ENCODE results near the gene FOXP1. TPM values are rescaled to one million over a fixed set of nuclear protein-coding genes. Genes with fewer than 3 reads are reported as not detected.

Gene FOXP1
- total RNA-seq, 1 experiment from 2014 or later: 75.3 TPM

- H2BK5ac ChIP-seq (ENCODE audit: insufficient read length, low read length): no peak overlapping the region
- no peaks in the 10 kb centered on the region for H3K27me3 ChIP-seq (ENCODE audit: insufficient read depth, low read length)
- H3K23me2 ChIP-seq (ENCODE audit: insufficient read length, low read depth, low read length, poor library complexity, severe bottlenecking): no peaks in the 10 kb centered on the region
- no peak overlapping the region for H2BK120ac ChIP-seq (ENCODE audit: low read depth, low read length, poor library complexity, severe bottlenecking)
- no peak overlapping the region for H2AK5ac ChIP-seq (ENCODE audit: insufficient read length, low read length)
- H3K18ac ChIP-seq (ENCODE audit: insufficient read length, low read depth, low read length): no peak overlapping the region
- no peak overlapping the region for H4K8ac ChIP-seq (replicated peaks; ENCODE audit: insufficient read length, low read depth, low read length)
- no peak overlapping the region for H2AFZ ChIP-seq (ENCODE audit: low read length)
- no peak overlapping the region for H3K56ac ChIP-seq (ENCODE audit: insufficient read length, low read depth, low read length)
- no CpG with 5 or more reads among the region's 1 CpG for WGBS (ENCODE audit: extremely low coverage, insufficient read length, low lambda C conversion rate)
- Mint-ChIP-seq H3K27ac (no peak overlapping the region), H3K9me3 (peaks cover 4 to 7% of the 10 kb centered on the region in 2 experiments; a peak in 4 of 5 replicates), H3K27me3 (ENCODE audit: low read depth) (no peaks in the 10 kb centered on the region), H3K4me3 (no peak overlapping the region), H3K36me3 (ENCODE audit: insufficient read depth in 1 of 3, low read depth in 3 of 3) (peaks cover 9 to 20% (median 12%) of the 10 kb centered on the region in 3 experiments; a peak in 6 of 7 replicates), H3K4me1 (peaks cover 26 to 27% of the 10 kb centered on the region in 2 experiments)
- H3K4ac ChIP-seq (ENCODE audit: low read depth, low read length): no peak overlapping the region
- H3K4me1 ChIP-seq (ENCODE audit: insufficient read depth, low read length): peaks cover 2% of the 10 kb centered on the region; the same call in 1 of the 2 replicates
- no peak overlapping the region for H3K4me2 ChIP-seq (ENCODE audit: insufficient read depth, insufficient read length, low read length)
- no peak for TF ChIP-seq CTCF (conservative IDR thresholded peaks at IDR 0.05)
- no peak overlapping the region for H3K23ac ChIP-seq (ENCODE audit: insufficient read length, low read depth, low read length)
- no peak overlapping the region for H3T11ph ChIP-seq (ENCODE audit: low read length)
- no peak overlapping the region for H2BK20ac ChIP-seq (ENCODE audit: low read depth, low read length, poor library complexity, severe bottlenecking)
- H4K91ac ChIP-seq (ENCODE audit: insufficient read length, low read depth, low read length): no peak overlapping the region
- no peak overlapping the region for H3K27ac ChIP-seq (ENCODE audit: insufficient read length, low read depth, low read length)
- no peaks in the 10 kb centered on the region for H3K79me2 ChIP-seq (ENCODE audit: insufficient read depth, low read length)
- no peaks in the 10 kb centered on the region for H3K9me3 ChIP-seq (ENCODE audit: control insufficient read depth, low read depth, low read length)
- DNase-seq: no peak
- H4K20me1 ChIP-seq (ENCODE audit: control insufficient read depth, insufficient read depth, insufficient read length): no peaks in the 10 kb centered on the region
- H4K5ac ChIP-seq (ENCODE audit: insufficient read length, low read depth, low read length): no peak overlapping the region
- H2BK15ac ChIP-seq (ENCODE audit: low read depth, low read length): no peak overlapping the region
- no peak overlapping the region for H2BK12ac ChIP-seq (ENCODE audit: insufficient read length, low read depth, low read length)
- H3K9ac ChIP-seq (ENCODE audit: extremely low read depth, insufficient read length, low read length): no peak overlapping the region
- no peak overlapping the region for H3K14ac ChIP-seq (ENCODE audit: insufficient read depth, low read length)
- H3K79me1 ChIP-seq (ENCODE audit: insufficient read depth, low read depth, low read length, poor library complexity, severe bottlenecking): no peaks in the 10 kb centered on the region
Measured at GRCh38 chr3:71031181-71031580, 552.3 kb downstream of the FOXP1 start.

All from H9 (cell line).